ENCODE measurements around the gene OPN1LW.
A peak's percentile ranks its signal among the peaks of the same experiment; 100 is the strongest.
"Not testable (repeated sequence)": the region's sequence is repeated elsewhere in the genome, so short reads cannot be mapped to it uniquely, and the experiment has no call there.

Gene OPN1LW

DNA sequence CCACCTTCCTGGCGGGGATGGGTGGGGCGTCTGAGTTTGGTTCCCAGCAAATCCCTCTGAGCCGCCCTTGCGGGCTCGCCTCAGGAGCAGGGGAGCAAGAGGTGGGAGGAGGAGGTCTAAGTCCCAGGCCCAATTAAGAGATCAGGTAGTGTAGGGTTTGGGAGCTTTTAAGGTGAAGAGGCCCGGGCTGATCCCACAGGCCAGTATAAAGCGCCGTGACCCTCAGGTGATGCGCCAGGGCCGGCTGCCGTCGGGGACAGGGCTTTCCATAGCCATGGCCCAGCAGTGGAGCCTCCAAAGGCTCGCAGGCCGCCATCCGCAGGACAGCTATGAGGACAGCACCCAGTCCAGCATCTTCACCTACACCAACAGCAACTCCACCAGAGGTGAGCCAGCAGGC is at the start of gene OPN1LW:
Gene OPN1LW, plus strand, starts transcription at position 234 of the 400 bp plus-strand sequence. Its CDS starts 41 bp downstream, at position 275.
- H3F3A ChIP-seq (ENCODE audit: insufficient read depth, low read length); H2AFZ ChIP-seq (ENCODE audit: low read length); H4K20me1 ChIP-seq (ENCODE audit: insufficient read depth, low read length); H3K9ac ChIP-seq (ENCODE audit: low read length); H3K27me3 ChIP-seq (ENCODE audit: insufficient read depth, low read length); H3K9me2 ChIP-seq (ENCODE audit: low read depth, low read length); H3K36me3 ChIP-seq (ENCODE audit: insufficient read depth, low read length); H3K9me3 ChIP-seq (ENCODE audit: low read length); H3K4me1 ChIP-seq (ENCODE audit: insufficient read depth, low read length, severe bottlenecking); H3K4me2 ChIP-seq (ENCODE audit: low read length); H3K4me3 ChIP-seq (ENCODE audit: low read depth, low read length, poor library complexity, severe bottlenecking); H3K27ac ChIP-seq (ENCODE audit: low read depth, low read length, poor library complexity, severe bottlenecking); H3K79me2 ChIP-seq (ENCODE audit: insufficient read depth, low read length): not testable (repeated sequence)

DNA sequence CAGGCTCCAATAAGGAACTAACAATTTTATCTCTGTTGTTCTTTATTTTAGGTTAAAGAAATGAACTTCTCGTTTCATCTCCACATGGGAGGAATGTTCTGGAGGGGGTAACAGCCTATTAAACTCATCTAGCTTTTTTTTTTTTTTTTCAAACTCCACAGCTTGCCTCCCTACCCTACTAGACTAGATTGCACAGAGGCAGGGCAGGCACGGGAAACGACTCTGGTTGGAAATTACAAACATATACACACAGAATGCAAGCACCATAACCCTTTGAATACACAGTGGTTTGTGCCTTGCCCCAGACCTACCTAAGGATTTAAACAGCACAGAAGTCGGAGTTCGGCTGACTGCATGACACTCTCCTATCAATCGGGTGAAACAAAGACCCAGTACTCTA is 49.2 kb upstream of the OPN1LW start:
- Histone ChIP-seq H3K4me3 (ENCODE audit: low read depth, low read length, poor library complexity, severe bottlenecking) (peak overlapping the region; percentile 94), H3K79me2 (ENCODE audit: insufficient read depth, low read length) (peaks cover 65% of the 10 kb centered on the region), H3K36me3 (ENCODE audit: insufficient read depth, low read length) (peaks cover 9% of the 10 kb centered on the region; the same call in 1 of the 2 replicates), H4K20me1 (ENCODE audit: insufficient read depth, low read length) (no peaks in the 10 kb centered on the region), H2AFZ (ENCODE audit: low read length) (no peak overlapping the region), H3K4me1 (ENCODE audit: insufficient read depth, low read length, severe bottlenecking) (peaks cover 46% of the 10 kb centered on the region), H3K27me3 (ENCODE audit: insufficient read depth, low read length) (no peaks in the 10 kb centered on the region), H3K27ac (ENCODE audit: low read depth, low read length, poor library complexity, severe bottlenecking) (peak overlapping the region; percentile 35), H3K9ac (ENCODE audit: low read length) (peak overlapping the region; percentile 88), H3F3A (ENCODE audit: insufficient read depth, low read length) (no peaks in the 10 kb centered on the region), H3K9me3 (ENCODE audit: low read length) (no peaks in the 10 kb centered on the region), H3K9me2 (ENCODE audit: low read depth, low read length) (no peaks in the 10 kb centered on the region), H3K4me2 (ENCODE audit: low read length) (peak overlapping the region; percentile 83)
- no peak for TF ChIP-seq EZH2 (IDR thresholded peaks at IDR 0.05; ENCODE audit: borderline replicate concordance, low read length)
- TF ChIP-seq, protein P1, sequence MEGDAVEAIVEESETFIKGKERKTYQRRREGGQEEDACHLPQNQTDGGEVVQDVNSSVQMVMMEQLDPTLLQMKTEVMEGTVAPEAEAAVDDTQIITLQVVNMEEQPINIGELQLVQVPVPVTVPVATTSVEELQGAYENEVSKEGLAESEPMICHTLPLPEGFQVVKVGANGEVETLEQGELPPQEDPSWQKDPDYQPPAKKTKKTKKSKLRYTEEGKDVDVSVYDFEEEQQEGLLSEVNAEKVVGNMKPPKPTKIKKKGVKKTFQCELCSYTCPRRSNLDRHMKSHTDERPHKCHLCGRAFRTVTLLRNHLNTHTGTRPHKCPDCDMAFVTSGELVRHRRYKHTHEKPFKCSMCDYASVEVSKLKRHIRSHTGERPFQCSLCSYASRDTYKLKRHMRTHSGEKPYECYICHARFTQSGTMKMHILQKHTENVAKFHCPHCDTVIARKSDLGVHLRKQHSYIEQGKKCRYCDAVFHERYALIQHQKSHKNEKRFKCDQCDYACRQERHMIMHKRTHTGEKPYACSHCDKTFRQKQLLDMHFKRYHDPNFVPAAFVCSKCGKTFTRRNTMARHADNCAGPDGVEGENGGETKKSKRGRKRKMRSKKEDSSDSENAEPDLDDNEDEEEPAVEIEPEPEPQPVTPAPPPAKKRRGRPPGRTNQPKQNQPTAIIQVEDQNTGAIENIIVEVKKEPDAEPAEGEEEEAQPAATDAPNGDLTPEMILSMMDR (IDR thresholded peaks at IDR 0.05; ENCODE audit: low read length): no peak

DNA sequence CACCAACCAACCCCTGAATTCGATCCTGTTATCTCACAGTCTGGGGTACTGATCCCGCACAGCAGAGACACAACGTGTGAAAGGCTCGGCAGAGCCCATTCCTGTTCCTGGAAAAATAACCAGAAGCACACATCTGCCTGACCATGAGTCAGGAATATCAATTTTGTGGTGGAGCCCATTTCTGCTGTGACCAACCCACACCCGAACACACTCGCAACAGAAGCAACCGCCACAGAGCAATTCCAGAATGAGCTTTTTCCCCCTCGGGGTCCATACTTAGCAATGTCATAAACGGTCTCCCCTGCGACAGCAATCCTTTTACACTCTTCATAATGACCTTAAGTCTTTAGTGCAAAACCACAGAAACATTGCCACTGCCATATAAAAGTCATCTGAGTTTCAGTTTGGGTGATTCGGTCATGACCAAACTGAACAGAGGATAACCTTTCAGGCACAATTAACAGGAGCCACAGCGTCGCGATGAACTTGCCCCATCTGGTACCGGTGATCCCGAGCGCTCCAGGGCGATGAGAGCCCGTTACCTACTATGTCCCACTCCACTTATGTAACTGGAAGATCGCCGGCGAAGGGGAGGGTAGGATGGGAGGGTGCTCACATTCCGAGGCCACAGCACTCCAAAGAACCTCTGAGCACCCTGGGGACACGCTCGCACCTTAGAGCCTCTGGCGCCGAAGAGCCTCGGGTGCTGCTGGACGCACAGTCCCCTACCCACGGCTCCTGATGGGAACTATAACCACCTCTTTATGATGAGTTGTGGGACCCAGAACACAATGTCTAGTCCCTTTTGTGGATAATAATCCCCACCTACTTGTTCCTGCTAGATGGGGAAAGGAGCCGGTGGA is 47.7 kb upstream of the OPN1LW start:
- Histone ChIP-seq H3K4me1 (ENCODE audit: insufficient read depth, low read length, severe bottlenecking) (peaks cover 46% of the 10 kb centered on the region), H3K27ac (ENCODE audit: low read depth, low read length, poor library complexity, severe bottlenecking) (peak overlapping the region; percentile 53), H3K4me3 (ENCODE audit: low read depth, low read length, poor library complexity, severe bottlenecking) (peak overlapping the region; percentile 94), H3F3A (ENCODE audit: insufficient read depth, low read length) (no peaks in the 10 kb centered on the region), H3K9me3 (ENCODE audit: low read length) (no peaks in the 10 kb centered on the region), H3K79me2 (ENCODE audit: insufficient read depth, low read length) (peaks cover 53% of the 10 kb centered on the region), H3K36me3 (ENCODE audit: insufficient read depth, low read length) (peaks cover under 1% of the 10 kb centered on the region; the same call in 1 of the 2 replicates), H3K27me3 (ENCODE audit: insufficient read depth, low read length) (no peaks in the 10 kb centered on the region), H3K9me2 (ENCODE audit: low read depth, low read length) (no peaks in the 10 kb centered on the region), H2AFZ (ENCODE audit: low read length) (no peak overlapping the region), H3K4me2 (ENCODE audit: low read length) (peak overlapping the region; percentile 83), H4K20me1 (ENCODE audit: insufficient read depth, low read length) (no peaks in the 10 kb centered on the region), H3K9ac (ENCODE audit: low read length) (peak overlapping the region; percentile 88)
- TF ChIP-seq, protein P1 (IDR thresholded peaks at IDR 0.05; ENCODE audit: low read length): no peak
- TF ChIP-seq EZH2 (IDR thresholded peaks at IDR 0.05; ENCODE audit: borderline replicate concordance, low read length): no peak

Measured in OCI-LY1 (cell line).